Activated CD4-positive, alpha-beta memory T cell treated with anti-CD3 and anti-CD28 coated beads, Interleukin-2, amount 10 ng/mL, durations not matched to agents 7 days and 5 days (primary cell): ENCODE measurements around the gene ABCC6. TPM values are rescaled to one million over a fixed set of nuclear protein-coding genes. Genes with fewer than 3 reads are reported as not detected.
"Not testable (repeated sequence)": the region's sequence is repeated elsewhere in the genome, so short reads cannot be mapped to it uniquely, and the experiment has no call there.

ENCODE experiments used
- CTCF ChIA-PET: fragments of 350-600 bp; sonication (Branson Sonifier 250); formaldehyde crosslinking; loops from one replicate; lab custom pipeline; 2021; ENCODE audit warnings: antibody characterized with exemption, inconsistent platforms; lab: Charles Lee
- POLR2A ChIA-PET: fragments of 350-600 bp; sonication (Branson Sonifier 250); formaldehyde crosslinking; loops from one replicate; lab custom pipeline; 2021; ENCODE audit warnings: antibody characterized with exemption; lab: Charles Lee
- DNase-seq: peaks from one replicate; pipeline ENCODE4 v3.0.0-alpha.2; 2020
- H3K27ac Mint-ChIP-seq: one replicate; pipeline ENCODE4 v1.8.0; 2021; ENCODE audit warnings: mild to moderate bottlenecking, mixed read lengths
- H3K27me3 Mint-ChIP-seq: one replicate; pipeline ENCODE4 v1.8.0; 2021; ENCODE audit warnings: mixed read lengths
- H3K36me3 Mint-ChIP-seq: one replicate; pipeline ENCODE4 v1.8.0; 2021; ENCODE audit warnings: low read depth, mixed read lengths
- H3K4me1 Mint-ChIP-seq: one replicate; pipeline ENCODE4 v1.8.0; 2021; ENCODE audit warnings: mixed read lengths
- H3K4me3 Mint-ChIP-seq: one replicate; pipeline ENCODE4 v1.8.0; 2021; ENCODE audit warnings: mild to moderate bottlenecking, mixed read lengths
- H3K9me3 Mint-ChIP-seq: one replicate; pipeline ENCODE4 v1.8.0; 2021; ENCODE audit warnings: mixed read lengths
- total RNA-seq, 2 experiments: library from RNA; stranded (reverse); gene quantifications; one replicate each; pipeline ENCODE4 v1.2.3, GENCODE V29; 2021

Gene ABCC6
- total RNA-seq, 2 experiments from 2014 or later = 0.05 TPM; not detected in 1

- H3K27ac Mint-ChIP-seq, H3K36me3 Mint-ChIP-seq, DNase-seq, POLR2A ChIA-PET, H3K9me3 Mint-ChIP-seq, H3K27me3 Mint-ChIP-seq, H3K4me1 Mint-ChIP-seq, H3K4me3 Mint-ChIP-seq, CTCF ChIA-PET: not testable (repeated sequence)
Measured at GRCh38 chr16:16208461-16208860, 14.8 kb downstream of the ABCC6 start.

DNA sequence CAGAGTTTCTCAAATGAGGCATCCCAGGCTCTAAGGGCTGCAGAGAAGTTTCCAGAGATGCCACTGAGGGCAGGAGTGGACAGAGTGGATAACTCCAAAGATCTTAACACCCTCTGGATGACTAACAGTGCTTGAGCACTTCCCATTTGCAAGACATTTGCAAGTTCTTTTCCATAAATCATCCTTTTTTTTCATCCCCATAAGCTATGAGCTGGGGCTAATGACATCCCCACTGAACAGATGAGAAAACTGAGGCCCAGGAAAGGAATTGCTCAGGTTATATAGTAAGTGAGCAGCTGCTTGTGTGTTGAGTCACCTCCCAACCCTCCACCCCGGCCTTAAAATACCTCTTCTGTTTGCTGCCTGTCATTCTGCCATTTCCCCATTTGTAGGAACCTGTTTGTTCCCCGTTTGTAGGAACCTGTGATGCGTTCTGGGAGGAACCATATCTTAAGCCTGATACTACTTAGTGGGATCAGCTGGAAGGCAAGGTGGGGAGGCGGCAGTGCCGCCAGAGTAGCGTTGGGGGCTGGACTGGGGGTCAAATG is 15.4 kb downstream of the ABCC6 start:
- DNase-seq, H3K27ac Mint-ChIP-seq, H3K36me3 Mint-ChIP-seq, H3K9me3 Mint-ChIP-seq, H3K27me3 Mint-ChIP-seq, POLR2A ChIA-PET, H3K4me3 Mint-ChIP-seq, CTCF ChIA-PET, H3K4me1 Mint-ChIP-seq: not testable (repeated sequence)

- H3K27ac Mint-ChIP-seq, H3K27me3 Mint-ChIP-seq, H3K9me3 Mint-ChIP-seq, DNase-seq, POLR2A ChIA-PET, CTCF ChIA-PET, H3K4me3 Mint-ChIP-seq, H3K4me1 Mint-ChIP-seq, H3K36me3 Mint-ChIP-seq: not testable (repeated sequence)
Measured at GRCh38 chr16:16207097-16207786, 16.1 kb downstream of the ABCC6 start.

- H3K4me3 Mint-ChIP-seq, CTCF ChIA-PET, POLR2A ChIA-PET: not testable (repeated sequence)
Measured at GRCh38 chr16:16205864-16206263, 17.4 kb downstream of the ABCC6 start.

DNA sequence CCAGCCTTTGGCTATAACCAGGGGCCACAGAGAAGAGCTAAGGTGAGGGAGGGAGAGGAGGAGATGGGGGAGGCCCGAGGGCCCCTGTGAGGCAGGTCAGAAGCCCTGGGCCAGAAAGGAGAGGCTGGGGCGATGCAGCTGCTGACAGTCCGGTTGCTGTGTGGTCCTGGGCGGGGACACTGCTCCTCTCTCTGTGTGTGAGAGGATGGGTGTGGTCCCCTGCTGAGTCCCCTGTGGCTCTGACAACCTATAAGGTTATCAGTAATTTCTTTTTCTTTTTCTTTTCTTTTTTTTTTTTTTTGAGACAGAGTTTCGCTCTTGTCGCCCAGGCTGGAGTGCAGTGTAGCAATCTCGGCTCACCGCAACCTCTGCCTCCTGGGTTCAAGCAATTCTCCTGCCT is 18.7 kb downstream of the ABCC6 start:
- H3K27me3 Mint-ChIP-seq, H3K27ac Mint-ChIP-seq, DNase-seq, H3K9me3 Mint-ChIP-seq, H3K4me3 Mint-ChIP-seq, CTCF ChIA-PET, H3K36me3 Mint-ChIP-seq, H3K4me1 Mint-ChIP-seq, POLR2A ChIA-PET: not testable (repeated sequence)

More at GRCh38 chr16:16205864-16206263, 17.4 kb downstream of the ABCC6 start:
- not testable (repeated sequence) for H3K9me3 Mint-ChIP-seq, H3K4me1 Mint-ChIP-seq, H3K27ac Mint-ChIP-seq, DNase-seq, H3K36me3 Mint-ChIP-seq, H3K27me3 Mint-ChIP-seq

- H3K9me3 Mint-ChIP-seq, H3K27ac Mint-ChIP-seq, CTCF ChIA-PET, H3K4me3 Mint-ChIP-seq, H3K36me3 Mint-ChIP-seq, POLR2A ChIA-PET, DNase-seq, H3K27me3 Mint-ChIP-seq, H3K4me1 Mint-ChIP-seq: not testable (repeated sequence)
Measured at GRCh38 chr16:16203494-16203893, 19.8 kb downstream of the ABCC6 start.

DNA sequence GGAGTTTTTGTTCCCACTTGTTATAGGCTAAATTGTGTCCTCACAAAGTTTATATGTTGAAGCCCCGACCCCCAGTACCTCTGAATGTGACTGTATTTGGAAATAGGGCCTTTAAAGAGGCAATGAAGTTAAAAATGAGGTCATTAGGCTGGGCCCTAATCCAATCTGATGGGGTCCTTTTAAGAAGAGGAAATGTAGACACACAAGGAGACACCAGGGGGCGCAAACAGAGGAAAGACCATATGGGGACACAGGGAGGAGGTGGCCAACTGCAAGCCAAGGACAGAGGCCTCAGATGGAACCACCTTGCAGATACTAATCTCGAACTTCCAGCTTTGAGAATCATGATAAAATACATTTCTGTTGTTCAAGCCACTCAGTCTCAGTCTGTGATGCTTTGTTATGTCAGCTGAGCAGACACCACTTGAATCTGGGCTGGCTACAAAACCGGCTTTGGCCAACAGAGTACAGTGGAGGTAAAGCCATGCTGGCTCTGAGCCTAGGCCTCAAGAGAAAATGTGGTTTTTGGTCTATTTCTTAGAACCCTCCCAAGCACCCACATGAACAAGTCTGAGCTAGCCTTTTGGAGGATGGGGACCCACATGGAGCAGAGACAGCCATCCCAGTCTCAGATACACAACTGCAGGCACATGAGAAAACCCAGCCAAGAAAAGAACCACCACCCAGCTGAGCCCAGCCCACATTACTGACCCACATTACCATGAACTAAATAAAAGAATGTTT is 20.7 kb downstream of the ABCC6 start:
- H3K4me1 Mint-ChIP-seq, H3K27ac Mint-ChIP-seq, CTCF ChIA-PET, POLR2A ChIA-PET, H3K36me3 Mint-ChIP-seq, H3K9me3 Mint-ChIP-seq, H3K4me3 Mint-ChIP-seq, H3K27me3 Mint-ChIP-seq: not testable (repeated sequence)
- peak; percentile 62 for DNase-seq

GRCh38 chr16:16201880-16202279 is 21.4 kb downstream of the ABCC6 start:
- CTCF ChIA-PET, H3K36me3 Mint-ChIP-seq, H3K27ac Mint-ChIP-seq, POLR2A ChIA-PET, H3K9me3 Mint-ChIP-seq, H3K4me3 Mint-ChIP-seq, H3K27me3 Mint-ChIP-seq, DNase-seq: not testable (repeated sequence)
- peaks cover 13% of the 10 kb centered on the region for H3K4me1 Mint-ChIP-seq

GRCh38 chr16:16200391-16200790 is 22.9 kb downstream of the ABCC6 start:
- not testable (repeated sequence) for H3K36me3 Mint-ChIP-seq, H3K27ac Mint-ChIP-seq, DNase-seq, H3K4me3 Mint-ChIP-seq, H3K9me3 Mint-ChIP-seq, H3K27me3 Mint-ChIP-seq
- POLR2A ChIA-PET = interaction anchor here (0.6 kb wide), 1 partner anchor 20 kb away, joined by 4 read pairs; no protein-coding TSS in a partner anchor
- peaks cover 12% of the 10 kb centered on the region for H3K4me1 Mint-ChIP-seq
- CTCF ChIA-PET = interaction anchor here (0.7 to 1.8 kb wide), 2 partner anchors 14 to 340 kb away, joined by 3 to 5 read pairs; no protein-coding TSS in a partner anchor

- H3K27me3 Mint-ChIP-seq, DNase-seq, H3K9me3 Mint-ChIP-seq, POLR2A ChIA-PET, H3K4me3 Mint-ChIP-seq, H3K27ac Mint-ChIP-seq, H3K36me3 Mint-ChIP-seq: not testable (repeated sequence)
- CTCF ChIA-PET = interaction anchor here (1.8 kb wide), 1 partner anchor 13 kb away, joined by 5 read pairs; no protein-coding TSS in a partner anchor
- H3K4me1 Mint-ChIP-seq = peaks cover 11% of the 10 kb centered on the region
Measured at GRCh38 chr16:16199428-16199827, 23.9 kb downstream of the ABCC6 start.

- Mint-ChIP-seq H3K27ac (no peak overlapping the region), H3K4me3 (no peak overlapping the region)
Measured at GRCh38 chr16:16197966-16198365, 25.3 kb downstream of the ABCC6 start.

DNA sequence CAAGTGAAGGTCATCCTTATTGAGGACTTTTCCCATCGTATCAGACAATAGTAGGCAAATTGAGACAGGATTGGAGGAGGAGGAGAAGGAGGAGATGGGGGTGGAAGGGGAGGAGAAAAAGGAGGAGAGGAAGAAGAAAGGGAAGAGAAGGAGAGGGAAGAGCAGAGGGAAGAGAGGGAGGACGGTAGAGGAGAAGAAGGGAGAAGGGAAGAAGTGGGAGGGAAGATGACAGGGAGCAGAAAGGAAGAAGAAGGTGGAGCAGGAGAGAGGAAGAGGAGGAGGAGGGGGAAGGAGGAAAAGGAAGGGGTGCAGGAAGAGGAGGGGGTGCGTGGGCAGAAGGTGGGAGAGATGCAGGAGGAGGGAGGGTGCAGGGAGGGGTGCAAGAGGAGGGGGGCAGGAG is 26.0 kb downstream of the ABCC6 start:
- H3K27me3 Mint-ChIP-seq = peaks cover under 1% of the 10 kb centered on the region
- POLR2A ChIA-PET = no interaction called here
- H3K36me3 Mint-ChIP-seq = no peaks in the 10 kb centered on the region
- peaks cover 5% of the 10 kb centered on the region for H3K4me1 Mint-ChIP-seq
- no peak overlapping the region for H3K27ac Mint-ChIP-seq
- CTCF ChIA-PET = no interaction called here
- H3K9me3 Mint-ChIP-seq = no peaks in the 10 kb centered on the region
- H3K4me3 Mint-ChIP-seq = no peak overlapping the region
- DNase-seq = no peak

More at GRCh38 chr16:16197966-16198365, 25.3 kb downstream of the ABCC6 start:
- Mint-ChIP-seq H3K9me3 (no peaks in the 10 kb centered on the region), H3K4me1 (peaks cover 7% of the 10 kb centered on the region), H3K27me3 (no peaks in the 10 kb centered on the region), H3K36me3 (no peaks in the 10 kb centered on the region)
- ChIA-PET CTCF (no interaction called here), POLR2A (no interaction called here)
- DNase-seq = no peak

GRCh38 chr16:16196099-16196498 is 27.2 kb downstream of the ABCC6 start:
- peaks cover 5% of the 10 kb centered on the region for H3K4me1 Mint-ChIP-seq
- H3K4me3 Mint-ChIP-seq = no peak overlapping the region
- ChIA-PET POLR2A (no interaction called here), CTCF (no interaction called here)
- H3K27me3 Mint-ChIP-seq = peaks cover 3% of the 10 kb centered on the region
- H3K9me3 Mint-ChIP-seq = no peaks in the 10 kb centered on the region
- no peak for DNase-seq
- no peak overlapping the region for H3K27ac Mint-ChIP-seq
- H3K36me3 Mint-ChIP-seq = no peaks in the 10 kb centered on the region
